Measurements from ENCODE around the gene FLT1.

FLT1 gene

DNA sequence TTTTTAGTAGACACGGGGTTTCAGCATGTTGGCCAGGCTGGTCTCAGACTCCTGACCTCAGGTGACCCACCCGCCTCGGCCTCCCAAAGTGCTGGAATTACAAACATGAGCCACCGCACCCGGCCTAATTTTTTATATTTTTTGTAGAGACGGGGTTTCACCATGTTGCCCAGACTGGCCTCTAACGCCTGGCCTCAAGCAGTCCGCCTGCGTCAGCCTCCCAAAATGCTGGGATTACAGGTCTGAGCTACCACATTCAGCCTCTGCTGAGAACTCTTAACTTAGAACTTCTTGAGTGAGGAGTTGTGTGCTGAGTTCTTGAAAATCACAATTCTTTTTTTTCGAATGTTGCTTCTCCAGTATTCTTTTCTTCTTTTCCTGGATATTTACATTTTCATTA, 244.4 kb downstream of the FLT1 start:
- no peak for DNase-seq (ENCODE audit: low read depth, low spot score)

Measured in iPS DF 19.7 (cell line).